K562 (cell line): ENCODE results near the gene C11orf58. TPM values are rescaled to one million over a fixed set of nuclear protein-coding genes. Genes with fewer than 3 reads are reported as not detected.

ENCODE experiments used
- ATAC-seq: fragments of 200-7000 bp; cut with Tn5 transposase; 3 replicates; pipeline ENCODE4 v1.9.1; 2020; ENCODE audit warnings: moderate library complexity
- BruUV-seq: library from RNA; stranded (reverse); fragments of 400-500 nt; replicated peaks from 2 replicates; lab custom pipeline; 2021; lab: Mats Ljungman, UMichigan
- CTCF ChIA-PET: fragments of 300-600 bp; formaldehyde crosslinking; extraction: SDS; loops from one replicate; lab custom pipeline; 2021; ENCODE audit warnings: low intra/inter-chr PET ratio; lab: Yijun Ruan, JAX
- POLR2A ChIA-PET: fragments of 300-600, 350-650 bp; sonication (Branson Sonifier 250); formaldehyde crosslinking; extraction: SDS; loops from one replicate; lab custom pipeline; 2021; ENCODE audit warnings: antibody characterized with exemption, inconsistent platforms; lab: Yijun Ruan, JAX
- DNase-seq, 4 experiments: peaks; one replicate each; pipeline versions ENCODE4 v3.0.0 to v3.0.0-alpha.2; 2011 to 2018; ENCODE audit warnings: low spot score in 3 of 4, mixed read lengths in 3 of 4; ENCODE audit errors: extremely low read depth in 1 of 4
- FAIRE-seq: peaks from 2 replicates; lab custom pipeline; 2011; peaks lifted over from hg19 to GRCh38; lab: Jason Lieb, UNC
- H2AFZ ChIP-seq: 2 replicates; pipeline ENCODE4 v1.6.0; 2011; ENCODE audit warnings: low read depth, low read length, control low read depth, inconsistent platforms
- H3K27ac ChIP-seq: fragments of 200-600 bp; 3 replicates; pipeline ENCODE4 v1.8.0; 2011; ENCODE audit warnings: low read depth, mild to moderate bottlenecking, control low read depth, inconsistent platforms, low read length, moderate library complexity, mixed read lengths; ENCODE audit errors: extremely low read depth
- H3K27me3 ChIP-seq, 2 experiments: fragments of 300-600 bp in 1 of 2; 2 replicates in 1 of 2; 3 replicates in 1 of 2; pipeline versions ENCODE4 v1.6.0 to v1.8.0; 2011; ENCODE audit warnings: inconsistent platforms in 2 of 2, low read length in 2 of 2, mild to moderate bottlenecking in 1 of 2, mixed read lengths in 1 of 2, moderate library complexity in 1 of 2; ENCODE audit not compliant: control insufficient read depth in 2 of 2, insufficient read depth in 2 of 2
- H3K36me3 ChIP-seq: fragments of 300-600 bp; 3 replicates; pipeline ENCODE4 v1.8.0; 2011; ENCODE audit warnings: mild to moderate bottlenecking, low read length, inconsistent platforms; ENCODE audit not compliant: control insufficient read depth, insufficient read depth
- H3K4me1 ChIP-seq, 2 experiments: fragments of 200-600 bp in 1 of 2; replicated peaks in 1 of 2; 2 replicates in 1 of 2; 3 replicates in 1 of 2; pipeline versions ENCODE4 v1.5.1 to v1.8.0; 2011; ENCODE audit warnings: inconsistent platforms in 2 of 2, low read length in 2 of 2, mild to moderate bottlenecking in 1 of 2, mixed read lengths in 1 of 2, moderate library complexity in 1 of 2; ENCODE audit not compliant: control insufficient read depth in 2 of 2, insufficient read depth in 2 of 2
- H3K4me2 ChIP-seq: 2 replicates; pipeline ENCODE4 v1.6.1; 2011; ENCODE audit warnings: low read length, control low read depth, inconsistent platforms, mixed read lengths; ENCODE audit not compliant: insufficient read depth
- H3K4me3 ChIP-seq: fragments of 200-600 bp; sonication (generic), shearing (Covaris generic); 2 replicates; pipeline ENCODE4 v1.5.1; 2016; ENCODE audit warnings: control low read depth, inconsistent platforms
- H3K79me2 ChIP-seq: fragments of 200-600 bp; 3 replicates; pipeline ENCODE4 v1.8.0; 2011; ENCODE audit warnings: low read length, inconsistent platforms; ENCODE audit not compliant: control insufficient read depth, insufficient read depth
- H3K9ac ChIP-seq, 2 experiments: 2 replicates each; pipeline versions ENCODE4 v1.6.0 to v1.6.1; 2011; ENCODE audit warnings: low read depth in 2 of 2, low read length in 2 of 2, control low read depth in 1 of 2, inconsistent platforms in 1 of 2, mild to moderate bottlenecking in 1 of 2, mixed read lengths in 1 of 2; ENCODE audit not compliant: insufficient read depth in 1 of 2
- H3K9me1 ChIP-seq: one replicate; pipeline ENCODE4 v1.6.0; 2011; ENCODE audit warnings: inconsistent platforms, mild to moderate bottlenecking, low read length, moderate library complexity; ENCODE audit not compliant: control insufficient read depth, insufficient read depth
- H3K9me3 ChIP-seq: replicated peaks from 2 replicates; pipeline ENCODE4 v1.5.1; 2011; ENCODE audit warnings: low read depth, low read length, inconsistent platforms; ENCODE audit not compliant: control insufficient read depth, insufficient read depth
- H4K20me1 ChIP-seq: replicated peaks from 2 replicates; pipeline ENCODE4 v1.6.1; 2011; ENCODE audit warnings: low read length, inconsistent platforms, mixed read lengths; ENCODE audit not compliant: control insufficient read depth, insufficient read depth
- FOXA3 ChIP-seq, 2 experiments: fragments of 450-650 bp in 1 of 2; sonication (generic) in 1 of 2; formaldehyde crosslinking; IDR thresholded peaks in 1 of 2; conservative IDR thresholded peaks in 1 of 2; 2 replicates each; pipeline versions ENCODE4 v1.4.0 to v1.8.0; 2020 to 2022; ENCODE audit warnings: mild to moderate bottlenecking in 2 of 2, missing genetic modification reagents in 1 of 2
- GTF2E2 ChIP-seq: fragments of 200-800 bp; sonication (Bioruptor generic); IDR thresholded peaks from 2 replicates; pipeline ENCODE4 v1.6.1; 2016; ENCODE audit warnings: missing genetic modification characterization, missing compliant biosample characterization
- HNRNPK ChIP-seq: fragments of 200-400 bp; formaldehyde crosslinking; IDR thresholded peaks from one replicate; pipeline ENCODE4 v1.6.1; 2018; ENCODE audit warnings: mild to moderate bottlenecking, low read depth, low read length; ENCODE audit not compliant: poor library complexity, severe bottlenecking
- JUN ChIP-seq, 2 experiments: sonication (generic) in 1 of 2; formaldehyde crosslinking in 1 of 2; IDR thresholded peaks; 2 replicates each; pipeline versions ENCODE4 v1.6.1 to v1.8.0; 2012 to 2022; ENCODE audit warnings: borderline replicate concordance in 2 of 2, mild to moderate bottlenecking in 2 of 2, improper control_type of control experiment in 1 of 2, low read depth in 1 of 2, low read length in 1 of 2, missing genetic modification reagents in 1 of 2
- NFIC ChIP-seq: fragments of 450-650 bp; IDR thresholded peaks from 2 replicates; pipeline ENCODE4 v1.6.1; 2017; ENCODE audit warnings: mild to moderate bottlenecking, inconsistent platforms
- RCOR1 ChIP-seq, 2 experiments: IDR thresholded peaks; 2 replicates each; pipeline ENCODE4 v1.6.1; 2012; ENCODE audit warnings: low read depth in 2 of 2, low read length in 2 of 2, borderline replicate concordance in 1 of 2, improper control_type of control experiment in 1 of 2
- SFPQ ChIP-seq: fragments of 200-400 bp; formaldehyde crosslinking; IDR thresholded peaks from 2 replicates; pipeline ENCODE4 v1.6.1; 2017; ENCODE audit warnings: mild to moderate bottlenecking, low read depth, low read length, moderate library complexity
- TAF9B ChIP-seq: fragments of 450-650 bp; IDR thresholded peaks from 2 replicates; pipeline ENCODE4 v1.6.1; 2018; ENCODE audit warnings: mild to moderate bottlenecking; ENCODE audit not compliant: partially characterized antibody
- ZNF398 ChIP-seq: fragments of 250-450 bp; sonication (Bioruptor Pico); IDR thresholded peaks from 2 replicates; pipeline ENCODE4 v1.8.0; 2021; ENCODE audit warnings: moderate library complexity, mild to moderate bottlenecking, inconsistent platforms
- ZNF717 ChIP-seq: fragments of 250-450 bp; sonication (Bioruptor Pico); IDR thresholded peaks from 2 replicates; pipeline ENCODE4 v1.5.0; 2021
- WGBS: fragments of 100-300 bp; shearing (Covaris generic); methylation state at CpG from one replicate; pipeline ENCODE4 v1.1.6; 2016; ENCODE audit warnings: low coverage, mixed read lengths; ENCODE audit not compliant: insufficient coverage; ENCODE audit errors: missing lambda C conversion rate; 5-methylcytosine and 5-hydroxymethylcytosine counted together
- in situ Hi-C: fragments of 300-500 bp; cut with MboI; formaldehyde crosslinking; loops from 4 replicates; pipeline ENCODE4 v1.15.0; 2018; ENCODE audit warnings: inconsistent platforms, mixed read lengths
- intact Hi-C: fragments of 100-400 bp; cut with micrococcal nuclease; formaldehyde crosslinking; loops from 2 replicates; pipeline ENCODE4 v1.14.2; 2022
- polyA plus RNA-seq, 8 experiments: library from polyadenylated mRNA; depleted of rRNA in 4 of 8; stranded (reverse) in 5 of 8; unstranded in 3 of 8; fragments of >200 nt; fragmentation: Nextera tagmentation in 2 of 8; fragmentation: Illumina TruSeq in 1 of 8; extraction: Ambion mirVana in 2 of 8; extraction: Trizol in 1 of 8; gene quantifications; 2 replicates each; pipeline versions ENCODE4 v1.2.1 to v1.2.3, GENCODE V29; 2011 to 2014; ENCODE audit warnings: inconsistent platforms in 1 of 8, missing spikeins in 1 of 8
- total RNA-seq, 7 experiments: library from RNA; depleted of rRNA in 6 of 7; stranded (reverse); fragments of >200 nt in 6 of 7; fragmentation: Illumina TruSeq in 2 of 7; extraction: Trizol in 2 of 7; gene quantifications; 2 replicates each; pipeline versions ENCODE4 v1.2.1 to v1.2.3, GENCODE V29; 2011 to 2021; ENCODE audit warnings: low replicate concordance in 1 of 7

The C11orf58 gene
- total and polyA plus RNA-seq, 9 of the 15 experiments (the other 6 are each of a cell fraction or from before 2014, with no cell fraction given): 104 to 421 (median 247) TPM

GRCh38 chr11:16805938-16806337, 67.5 kb downstream of the C11orf58 start (continued):
- TF ChIP-seq SFPQ (no peak), FOXA3 (CRISPR knock-in tag; conservative IDR thresholded peaks at IDR 0.05 in 1 of 2, IDR thresholded peaks at IDR 0.05 in 1 of 2) (no peak), TAF9B (no peak), ZNF398 (CRISPR knock-in tag) (no peak)

GRCh38 chr11:16806791-16807190, 68.3 kb downstream of the C11orf58 start:
- H3K4me3 ChIP-seq: no peak overlapping the region
- no peak for FAIRE-seq
- in situ Hi-C loops: no loop called here
- TF ChIP-seq ZNF717 (CRISPR knock-in tag) (no peak), JUN (IDR thresholded peaks at IDR 0.05; ENCODE audit: borderline replicate concordance, low read depth, low read length) (no peak), JUN (CRISPR knock-in tag; IDR thresholded peaks at IDR 0.05; ENCODE audit: borderline replicate concordance) (no peak), GTF2E2 (no peak), RCOR1 (IDR thresholded peaks at IDR 0.05; ENCODE audit: borderline replicate concordance in 1 of 2, low read depth in 2 of 2, low read length in 2 of 2) (no peak), NFIC (peak; percentile 13; the same call in 1 of the 2 replicates), HNRNPK (no peak)

More at GRCh38 chr11:16806791-16807190, 68.3 kb downstream of the C11orf58 start:
- Histone ChIP-seq H2AFZ (no peak overlapping the region), H3K27ac (no peak overlapping the region), H3K9ac (no peak overlapping the region), H3K9me3 (no peaks in the 10 kb centered on the region), H3K4me2 (no peak overlapping the region), H3K27me3 (peaks cover 60 to 67% of the 10 kb centered on the region in 2 experiments), H3K36me3 (no peaks in the 10 kb centered on the region), H4K20me1 (no peaks in the 10 kb centered on the region), H3K79me2 (no peaks in the 10 kb centered on the region), H3K9me1 (no peaks in the 10 kb centered on the region), H3K4me1 (no peaks in the 10 kb centered on the region; a peak in 1 of 5 replicates)
- ATAC-seq: no peak
- CTCF ChIA-PET: no interaction called here
- no peak for DNase-seq
- intact Hi-C loops: no loop called here
- 4% methylated on average over 11 of the region's 11 CpGs for WGBS
- POLR2A ChIA-PET: interaction anchor here (1.0 kb wide), 1 partner anchor 8 kb away, joined by 4 read pairs; no protein-coding TSS in a partner anchor
- BruUV-seq: no TSS peak
